Right lobe of liver (tissue), 4 donors: ENCODE results near the gene RAB10.

Experiments
- CTCF ChIP-seq, 4 donors: fragments of 200-600 bp in 3 of 4; fragments of 450-650 bp in 1 of 4; IDR thresholded peaks; one replicate each; pipeline versions ENCODE4 v1.5.1 to v1.8.0; 2016 to 2022; ENCODE audit warnings: antibody characterized with exemption in 4 of 4, mild to moderate bottlenecking in 2 of 4
- POLR2A ChIP-seq: fragments of 450-650 bp; IDR thresholded peaks from one replicate; pipeline ENCODE4 v1.6.1; 2017; ENCODE audit warnings: antibody characterized with exemption, mild to moderate bottlenecking
- donor health status: DM: no; HTN: no; CAD: no.
- donor health status: DM: no; HTN: no; CAD: no.
- donor health status: DM: no; HTN: yes; CAD: no.

- TF ChIP-seq CTCF (IDR thresholded peaks at IDR 0.05): no peak
- no peak for TF ChIP-seq POLR2A
Measured at GRCh38 chr2:26185954-26186770, 152.3 kb downstream of the RAB10 start.
